ENCODE data around the gene CRLF3.
"Not testable (repeated sequence)": the region's sequence is repeated elsewhere in the genome, so short reads cannot be mapped to it uniquely, and the experiment has no call there.

CRLF3 gene

DNA sequence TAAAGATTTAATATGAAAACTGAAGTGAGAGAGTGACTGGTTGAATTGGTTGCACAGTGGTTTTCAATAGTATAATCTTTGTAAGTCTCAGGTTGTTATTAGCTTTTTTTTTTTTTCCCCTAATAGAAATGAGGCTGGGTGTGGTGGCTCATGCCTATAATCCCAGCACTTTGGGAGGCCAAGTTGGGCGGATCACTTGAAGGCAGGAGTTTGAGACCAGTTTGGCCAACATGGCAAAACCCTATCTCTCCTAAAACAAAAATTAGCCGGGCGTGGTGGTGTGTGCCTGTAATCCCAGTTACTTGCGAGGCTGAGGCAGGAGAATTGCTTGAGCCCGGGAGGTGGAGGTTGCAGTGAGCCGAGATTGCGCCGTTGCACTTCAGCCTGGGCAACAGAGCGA, 89.3 kb downstream of the CRLF3 start:
- DNase-seq: not testable (repeated sequence)

DNA sequence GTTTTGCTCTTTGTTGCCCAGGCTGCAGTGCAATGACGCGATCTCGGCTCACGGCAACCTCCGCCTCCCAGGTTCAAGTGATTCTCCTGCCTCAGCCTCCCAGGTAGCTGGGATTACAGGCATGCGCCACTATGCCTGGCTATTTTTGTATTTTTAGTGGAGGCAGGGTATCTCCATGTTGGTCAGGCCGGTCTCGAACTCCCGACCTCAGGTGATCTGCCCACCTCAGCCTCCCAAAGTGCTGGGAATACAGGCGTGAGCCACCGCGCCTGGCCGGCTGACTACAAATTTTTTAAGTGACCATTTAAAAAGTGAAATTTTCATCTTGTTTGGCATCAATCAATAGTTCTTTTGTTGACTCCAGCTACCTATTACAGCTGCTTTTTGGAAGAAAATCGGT, 90.3 kb downstream of the CRLF3 start:
- not testable (repeated sequence) for DNase-seq

Measured in NCI-H1694 (cell line).